GM03348 (cell line): Measurements from ENCODE around the gene BTBD6.
"Not testable (repeated sequence)": the region's sequence is repeated elsewhere in the genome, so short reads cannot be mapped to it uniquely, and the experiment has no call there.

Source experiments
- DNase-seq: peaks from one replicate; pipeline ENCODE4 v3.0.0; 2012; ENCODE audit warnings: low spot score

Gene BTBD6

GRCh38 chr14:105294142-105294597 lies 45.8 kb downstream of the BTBD6 start:
- DNase-seq = no peak

- not testable (repeated sequence) for DNase-seq
Observed at GRCh38 chr14:105297311-105297710, 49.0 kb downstream of the BTBD6 start.

GRCh38 chr14:105299654-105300541 lies 51.6 kb downstream of the BTBD6 start:
- peak; percentile 52 for DNase-seq
